ENCODE data around the gene IFNLR1.

Gene IFNLR1

GRCh38 chr1:24206083-24206464, 19.0 kb upstream of the IFNLR1 start:
- DNase-seq = no peak

GRCh38 chr1:24205345-24206082, 18.4 kb upstream of the IFNLR1 start:
- no peak for DNase-seq

GRCh38 chr1:24204116-24204515, 17.0 kb upstream of the IFNLR1 start:
- no peak for DNase-seq

GRCh38 chr1:24203404-24203803, 16.3 kb upstream of the IFNLR1 start:
- no peak for DNase-seq

DNA sequence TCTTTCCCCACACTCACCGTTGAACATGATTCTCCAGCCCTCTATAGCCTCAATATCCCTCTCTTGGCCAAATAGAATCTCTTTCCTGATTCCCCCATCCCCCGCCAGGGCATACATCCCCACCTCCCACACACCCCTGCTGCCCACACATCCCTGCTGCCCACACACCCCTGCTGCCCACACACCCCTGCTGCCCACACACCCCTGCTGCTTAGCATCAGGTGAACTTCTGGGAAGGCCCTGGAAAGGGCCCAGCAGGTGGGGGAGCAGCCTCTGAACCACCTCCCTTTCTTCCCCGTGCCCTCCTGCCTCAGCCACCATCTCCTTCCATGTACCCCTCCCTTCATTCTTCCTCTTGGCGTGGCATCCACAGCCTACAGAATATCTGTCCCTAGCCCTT, 15.9 kb upstream of the IFNLR1 start:
- no peak for DNase-seq

DNA sequence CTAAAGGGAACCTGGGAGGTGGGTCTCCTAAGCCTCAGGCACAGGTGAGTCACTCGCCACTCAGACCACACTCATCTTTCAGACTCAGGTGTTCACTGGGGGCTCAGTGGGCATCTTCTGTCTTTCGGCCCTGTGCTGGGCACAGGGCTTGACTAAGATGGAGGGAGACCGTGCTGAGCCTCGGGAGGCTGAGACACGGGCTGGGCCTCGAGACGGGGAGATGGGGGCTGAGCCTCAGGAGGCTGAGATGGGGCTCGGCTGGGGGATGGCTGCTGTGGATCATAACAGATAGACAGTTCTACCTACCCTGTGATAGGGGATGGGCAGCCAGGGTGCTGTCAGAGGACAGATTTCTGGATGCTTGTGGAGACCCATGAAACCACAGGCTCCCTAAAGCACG, 15.5 kb upstream of the IFNLR1 start:
- no peak for DNase-seq

- peak in 52 of 58 donors; percentile 13 to 82 (median 52) for DNase-seq
Measured at GRCh38 chr1:24201941-24202440, 14.9 kb upstream of the IFNLR1 start.

- DNase-seq = peak in 47 of 58 donors; percentile 4 to 65 (median 28)
Measured at GRCh38 chr1:24199291-24199900, 12.3 kb upstream of the IFNLR1 start.

DNA sequence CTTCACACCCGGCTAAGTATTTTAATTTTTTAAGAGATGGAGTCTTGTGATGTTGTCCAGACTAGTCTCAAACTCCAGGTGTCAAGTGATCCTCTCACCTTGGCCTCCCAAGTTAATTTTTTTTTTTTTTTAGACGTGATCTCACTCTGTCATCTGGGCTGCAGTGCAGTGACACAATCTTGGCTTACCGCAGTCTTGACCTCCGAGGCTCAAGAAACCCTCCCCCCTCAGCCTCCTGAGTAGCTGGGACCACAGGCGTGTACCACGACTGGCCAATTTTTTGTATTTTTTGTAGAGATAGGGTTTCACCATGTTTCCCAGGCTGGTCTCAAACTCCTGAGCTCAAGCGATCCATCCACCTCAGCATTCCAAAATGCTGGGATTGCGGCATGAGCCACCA, 11.7 kb upstream of the IFNLR1 start:
- DNase-seq = no peak

DNA sequence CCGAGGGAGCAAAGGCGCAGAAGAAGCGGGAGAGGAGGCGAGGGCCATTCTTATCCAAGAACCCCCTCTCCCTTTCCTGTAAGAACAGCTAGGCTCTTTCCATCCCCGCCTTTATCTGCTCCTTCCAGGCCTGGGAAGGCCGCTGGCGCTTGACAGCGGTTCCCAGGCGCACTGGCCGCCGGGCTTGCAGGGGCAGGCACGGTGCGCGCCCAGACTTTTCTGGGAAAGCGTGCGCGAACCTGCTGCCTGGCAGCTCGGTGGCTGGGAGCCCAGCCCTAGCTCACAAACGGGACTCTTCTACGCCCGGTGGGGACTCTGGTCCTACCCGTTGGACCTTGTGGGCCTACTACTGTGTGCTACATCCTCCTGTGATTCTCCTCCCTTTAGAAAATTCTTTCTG, 8.8 kb upstream of the IFNLR1 start:
- DNase-seq = peak in 1 of 58 donors; percentile 20

GRCh38 chr1:24195136-24195535, 8.0 kb upstream of the IFNLR1 start:
- DNase-seq = no peak

- DNase-seq = no peak
Measured at GRCh38 chr1:24193046-24193445, 6.0 kb upstream of the IFNLR1 start.

DNA sequence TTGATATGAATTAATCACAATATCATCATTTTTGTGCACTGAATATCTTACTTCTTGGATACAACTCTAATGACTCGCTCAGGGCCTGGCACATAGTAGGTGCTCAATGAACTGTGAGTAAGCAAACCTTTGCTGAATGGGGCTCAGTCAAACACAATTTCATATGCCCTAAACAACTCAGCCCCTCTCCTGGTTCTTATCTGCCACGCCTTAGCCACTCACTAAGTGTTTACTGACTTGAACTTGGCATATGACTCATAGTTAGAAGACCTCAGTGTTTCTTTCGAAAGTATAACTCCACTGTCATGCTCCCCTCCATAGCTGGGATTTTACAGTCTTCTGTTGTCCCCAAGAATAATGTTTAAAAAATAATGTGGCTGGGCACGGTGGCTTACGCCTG, 4.8 kb upstream of the IFNLR1 start:
- no peak for DNase-seq

- DNase-seq = no peak
Measured at GRCh38 chr1:24190983-24191461, 3.9 kb upstream of the IFNLR1 start.

DNA sequence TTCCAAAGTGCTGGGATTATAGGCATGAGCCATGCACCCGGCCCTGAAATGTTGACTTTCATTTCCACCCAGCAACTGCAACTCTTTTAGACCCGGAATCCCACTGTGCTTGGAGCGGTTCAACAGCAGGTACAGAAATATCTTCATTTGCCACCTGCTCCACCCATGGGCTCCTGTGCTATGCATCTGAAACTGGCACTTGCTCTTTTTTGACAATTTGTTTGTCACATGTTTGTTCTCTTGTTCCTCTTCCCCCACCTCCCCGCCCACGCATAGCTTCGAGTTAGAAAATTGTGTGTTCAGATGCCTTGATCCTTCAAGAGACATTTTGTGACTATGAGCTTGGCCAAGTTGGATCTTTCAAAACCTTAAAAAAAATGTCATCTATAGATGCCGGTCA, 2.4 kb upstream of the IFNLR1 start:
- peak in 2 of 58 donors; percentile 18 to 26 for DNase-seq

- no peak for DNase-seq
Measured at GRCh38 chr1:24186711-24186992, 437 bp downstream of the IFNLR1 start.

GRCh38 chr1:24186031-24186710, 918 bp downstream of the IFNLR1 start:
- no peak for DNase-seq

DNA sequence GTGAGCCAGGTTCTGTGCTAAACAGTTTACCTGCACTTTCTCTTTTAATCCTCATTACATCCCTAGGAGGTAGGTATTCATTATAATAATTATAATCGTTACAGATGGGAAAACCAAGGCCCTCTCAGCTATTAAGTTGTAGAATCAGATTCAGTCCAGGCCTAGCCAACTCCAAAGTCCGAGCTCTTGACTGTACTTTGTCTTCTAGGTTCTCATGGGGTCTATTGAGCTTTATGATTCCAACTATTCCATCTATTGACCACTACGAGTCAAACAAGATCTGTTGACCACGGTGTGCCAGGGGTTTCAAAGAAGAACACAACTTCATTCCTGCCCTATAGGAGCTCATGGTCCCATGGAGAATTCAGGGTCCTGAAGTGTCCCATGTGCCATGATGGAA, 2.0 kb downstream of the IFNLR1 start:
- DNase-seq = no peak

DNA sequence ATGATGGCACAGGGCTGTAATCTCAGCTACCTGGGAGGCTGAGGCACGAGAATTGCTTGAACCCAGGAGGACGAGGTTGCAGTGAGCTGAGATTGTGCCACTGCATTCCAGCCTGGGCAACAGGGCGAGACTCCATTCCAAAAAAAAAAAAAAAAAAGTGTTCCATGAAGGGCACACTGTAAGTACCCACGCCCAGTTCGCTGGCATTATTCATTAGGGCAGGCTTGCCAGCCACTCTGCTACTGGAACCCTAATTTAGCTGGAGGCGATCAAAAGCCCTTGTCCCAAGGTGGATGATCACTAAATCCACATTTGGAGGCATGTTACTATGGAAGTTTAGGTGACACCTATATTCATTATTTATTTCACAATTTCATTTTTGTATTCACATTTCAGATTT, 5.0 kb downstream of the IFNLR1 start:
- no peak for DNase-seq

GRCh38 chr1:24181619-24182018, 5.5 kb downstream of the IFNLR1 start:
- DNase-seq = no peak

DNA sequence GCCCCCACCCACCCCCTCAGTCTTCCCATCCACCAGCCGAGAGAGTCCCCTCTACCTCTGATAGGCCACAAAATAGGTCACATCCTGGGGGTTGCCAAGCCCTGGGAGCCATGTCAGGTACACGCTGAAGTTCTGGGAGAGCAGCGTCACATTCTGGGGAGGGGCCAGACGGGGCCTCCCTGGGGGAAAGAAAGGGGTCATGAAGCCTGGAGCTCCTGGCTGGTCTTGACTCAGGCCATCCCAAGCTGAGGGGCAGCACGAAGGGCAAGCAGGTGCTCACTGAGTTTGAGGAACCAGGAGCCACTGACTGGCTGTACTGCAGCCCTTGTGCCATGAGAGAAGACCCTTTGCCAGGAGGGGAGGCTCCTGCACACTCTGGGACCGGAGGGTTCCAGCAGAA, 6.4 kb downstream of the IFNLR1 start:
- no peak for DNase-seq

- DNase-seq = no peak
Measured at GRCh38 chr1:24179251-24179840, 7.7 kb downstream of the IFNLR1 start.
